ENCODE measurements around the gene IFNAR1. TPM values are rescaled to one million over a fixed set of nuclear protein-coding genes. Genes with fewer than 3 reads are reported as not detected.

Gene IFNAR1
- total RNA-seq, 2 experiments from 2014 or later: 18.1 to 60.8 TPM

GRCh38 chr21:33374080-33374449 lies 49.3 kb downstream of the IFNAR1 start:
- Histone ChIP-seq H3K4me3 (ENCODE audit: low read depth, low read length, poor library complexity, severe bottlenecking) (peak overlapping the region; percentile 50), H3K4me1 (ENCODE audit: insufficient read depth, low read length, poor library complexity, severe bottlenecking) (peaks cover 71% of the 10 kb centered on the region), H4K20me1 (ENCODE audit: insufficient read depth, low read length) (no peaks in the 10 kb centered on the region), H2AFZ (ENCODE audit: low read length) (peak overlapping the region; percentile 63; the same call in 1 of the 2 replicates), H3K9me2 (ENCODE audit: insufficient read depth, low read length) (no peaks in the 10 kb centered on the region), H3K27ac (ENCODE audit: low read depth, low read length, poor library complexity, severe bottlenecking) (peak overlapping the region; percentile 96), H3K9me3 (ENCODE audit: low read length) (peaks cover 29% of the 10 kb centered on the region), H3K79me2 (ENCODE audit: insufficient read depth, low read depth, low read length) (no peaks in the 10 kb centered on the region), H3K4me2 (ENCODE audit: low read length) (peak overlapping the region; percentile 80), H3K36me3 (ENCODE audit: insufficient read depth, low read length) (peaks cover 11% of the 10 kb centered on the region)
- ChIA-PET POLR2A (interaction anchor here (0.7 to 2.0 kb wide), 4 partner anchors 10 to 49 kb away, joined by 3 to 12 read pairs (median 4); partner anchors contain the start of gene IFNAR1), CTCF (ENCODE audit: unreplicated experiment) (no interaction called here)
- TSS peak; percentile 99 for BruUV-seq (replicated peaks)
- TF ChIP-seq EZH2phosphoT487 (IDR thresholded peaks at IDR 0.05; ENCODE audit: borderline replicate concordance, low read depth, low read length): no peak
- TF ChIP-seq CTCF (conservative IDR thresholded peaks at IDR 0.05; ENCODE audit: low read length): no peak
- intact Hi-C loops (cut with micrococcal nuclease; ENCODE audit: unreplicated experiment): loop anchor here (1.0 to 2.0 kb wide), 7 partner anchors 9 to 174 kb away; partner anchors contain the start of gene IFNAR1
- DNase-seq (ENCODE audit: low spot score): peak; percentile 71

DNA sequence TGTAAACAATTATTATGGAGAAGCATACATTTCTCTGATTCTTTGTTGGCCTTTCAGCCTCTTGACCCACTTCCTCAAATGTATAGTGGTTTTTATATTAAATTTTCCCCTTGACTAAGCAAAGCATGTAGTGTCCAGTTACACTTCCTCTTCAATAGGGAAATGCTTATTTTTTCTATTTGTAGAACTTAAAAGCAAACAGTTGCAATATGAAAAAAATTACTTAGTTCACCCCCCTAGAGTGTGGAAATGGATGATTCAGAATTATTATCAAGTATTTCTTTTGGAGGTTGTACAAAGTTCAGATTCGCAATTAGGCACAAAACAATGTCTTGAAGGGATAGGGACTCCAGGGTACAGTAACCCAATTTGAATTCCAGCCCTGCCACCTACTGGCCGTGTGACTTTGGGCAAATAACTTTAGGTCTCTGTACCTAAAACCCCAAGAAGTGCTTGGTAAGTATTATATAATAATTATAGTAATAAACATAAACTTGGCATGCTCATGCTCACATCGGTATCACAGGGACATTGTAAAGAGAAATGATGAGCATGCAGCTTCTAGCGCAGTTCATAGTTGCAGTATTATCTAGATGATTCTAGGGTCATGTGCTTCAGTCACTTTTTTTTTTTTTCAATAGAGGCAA lies 49.8 kb downstream of the IFNAR1 start:
- Histone ChIP-seq H4K20me1 (ENCODE audit: insufficient read depth, low read length) (no peaks in the 10 kb centered on the region), H3K36me3 (ENCODE audit: insufficient read depth, low read length) (peaks cover 8% of the 10 kb centered on the region), H3K9me3 (ENCODE audit: low read length) (peaks cover 24% of the 10 kb centered on the region), H2AFZ (ENCODE audit: low read length) (peak overlapping the region; percentile 63), H3K9me2 (ENCODE audit: insufficient read depth, low read length) (no peaks in the 10 kb centered on the region), H3K4me2 (ENCODE audit: low read length) (peak overlapping the region; percentile 80), H3K4me1 (ENCODE audit: insufficient read depth, low read length, poor library complexity, severe bottlenecking) (peaks cover 76% of the 10 kb centered on the region), H3K4me3 (ENCODE audit: low read depth, low read length, poor library complexity, severe bottlenecking) (peak overlapping the region; percentile 50), H3K79me2 (ENCODE audit: insufficient read depth, low read depth, low read length) (no peaks in the 10 kb centered on the region), H3K27ac (ENCODE audit: low read depth, low read length, poor library complexity, severe bottlenecking) (peak overlapping the region; percentile 96)
- DNase-seq (ENCODE audit: low spot score): peak; percentile 87
- TF ChIP-seq EZH2phosphoT487 (IDR thresholded peaks at IDR 0.05; ENCODE audit: borderline replicate concordance, low read depth, low read length) (no peak), CTCF (conservative IDR thresholded peaks at IDR 0.05; ENCODE audit: low read length) (peak; percentile 95)
- ChIA-PET CTCF (ENCODE audit: unreplicated experiment) (no interaction called here), POLR2A (interaction anchor here (0.6 to 2.0 kb wide), 6 partner anchors 10 to 80 kb away, joined by 3 to 12 read pairs (median 3); partner anchors contain the start of gene IFNAR1)
- intact Hi-C loops (cut with micrococcal nuclease; ENCODE audit: unreplicated experiment): loop anchor here (1.0 to 2.0 kb wide), 7 partner anchors 9 to 174 kb away; partner anchors contain the start of gene IFNAR1
- TSS peak; percentile 75 for BruUV-seq (replicated peaks)
